Right atrium auricular region (tissue), 2 donors: ENCODE measurements around the gene MED22. TPM values are rescaled to one million over a fixed set of nuclear protein-coding genes. Genes with fewer than 3 reads are reported as not detected.
A peak's percentile ranks its signal among the peaks of the same experiment; 100 is the strongest.

Experiments used
- DNase-seq: peaks from one replicate; pipeline ENCODE4 v3.0.0-alpha.2; 2019; ENCODE audit warnings: low spot score
- H3K27ac ChIP-seq, 2 donors: fragments of 200-600 bp; sonication (generic); 1 replicate in 1 of 2; 2 replicates in 1 of 2; pipeline ENCODE4 v1.5.1; 2016 to 2019
- H3K27me3 ChIP-seq, 2 donors: fragments of 200-600 bp; sonication (generic); one replicate each; pipeline versions ENCODE4 v1.5.1 to v1.6.0; 2017 to 2019
- H3K36me3 ChIP-seq: fragments of 200-600 bp; sonication (generic); one replicate; pipeline ENCODE4 v1.5.1; 2016
- H3K4me1 ChIP-seq, 2 donors: fragments of 200-600 bp; sonication (generic); one replicate each; pipeline versions ENCODE4 v1.5.1 to v1.6.0; 2017 to 2019
- H3K4me3 ChIP-seq, 2 donors: fragments of 200-600 bp; sonication (generic); 1 replicate in 1 of 2; 2 replicates in 1 of 2; pipeline ENCODE4 v1.5.1; 2017 to 2019; ENCODE audit warnings: mild to moderate bottlenecking in 1 of 2, moderate library complexity in 1 of 2
- H3K9me3 ChIP-seq, 2 donors: fragments of 200-600 bp; sonication (generic); one replicate each; pipeline ENCODE4 v1.5.1; 2019
- total RNA-seq, 2 donors: library from RNA; depleted of rRNA; stranded (reverse); fragments of >200 nt; gene quantifications; one replicate each; pipeline ENCODE4 v1.1.0, GENCODE V29; 2016
- TF ChIP-seq, protein P1 (sequence below), 2 donors: fragments of 200-600 bp; sonication (generic); IDR thresholded peaks; one replicate each; pipeline ENCODE4 v1.5.1; 2019; ENCODE audit warnings: antibody characterized with exemption in 2 of 2

Gene MED22
- total RNA-seq, 2 donors from 2014 or later: 15.1 to 24.6 TPM

DNA sequence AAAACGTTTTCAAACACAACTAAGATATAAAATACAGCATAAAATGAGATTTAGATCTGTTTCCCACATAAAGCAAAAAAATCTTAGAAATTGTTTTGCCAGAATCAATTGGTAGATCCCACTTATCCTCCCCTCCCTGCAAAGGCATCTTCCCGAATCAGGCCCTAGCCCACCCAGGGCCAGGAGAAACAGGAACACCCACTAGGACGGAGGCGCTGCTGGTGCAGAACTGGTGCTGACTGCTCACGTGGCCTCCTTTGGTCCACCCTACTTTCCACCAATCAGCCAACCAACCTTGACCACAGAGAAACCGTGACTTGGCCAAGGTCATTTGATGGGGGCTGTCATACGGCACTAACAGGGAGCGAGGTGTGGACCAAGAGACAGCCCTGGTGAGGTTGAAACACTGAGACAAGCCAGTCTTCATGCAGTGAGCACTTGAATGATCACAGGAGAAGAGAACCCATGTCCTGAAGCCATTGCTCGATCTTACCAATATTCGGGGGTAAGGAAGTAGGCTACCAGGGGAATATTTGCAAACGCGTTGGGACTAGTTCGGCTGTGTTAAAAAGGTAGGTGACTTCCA lies 13.7 kb upstream of the MED22 start:
- H3K36me3 ChIP-seq: peaks cover 74% of the 10 kb centered on the region

DNA sequence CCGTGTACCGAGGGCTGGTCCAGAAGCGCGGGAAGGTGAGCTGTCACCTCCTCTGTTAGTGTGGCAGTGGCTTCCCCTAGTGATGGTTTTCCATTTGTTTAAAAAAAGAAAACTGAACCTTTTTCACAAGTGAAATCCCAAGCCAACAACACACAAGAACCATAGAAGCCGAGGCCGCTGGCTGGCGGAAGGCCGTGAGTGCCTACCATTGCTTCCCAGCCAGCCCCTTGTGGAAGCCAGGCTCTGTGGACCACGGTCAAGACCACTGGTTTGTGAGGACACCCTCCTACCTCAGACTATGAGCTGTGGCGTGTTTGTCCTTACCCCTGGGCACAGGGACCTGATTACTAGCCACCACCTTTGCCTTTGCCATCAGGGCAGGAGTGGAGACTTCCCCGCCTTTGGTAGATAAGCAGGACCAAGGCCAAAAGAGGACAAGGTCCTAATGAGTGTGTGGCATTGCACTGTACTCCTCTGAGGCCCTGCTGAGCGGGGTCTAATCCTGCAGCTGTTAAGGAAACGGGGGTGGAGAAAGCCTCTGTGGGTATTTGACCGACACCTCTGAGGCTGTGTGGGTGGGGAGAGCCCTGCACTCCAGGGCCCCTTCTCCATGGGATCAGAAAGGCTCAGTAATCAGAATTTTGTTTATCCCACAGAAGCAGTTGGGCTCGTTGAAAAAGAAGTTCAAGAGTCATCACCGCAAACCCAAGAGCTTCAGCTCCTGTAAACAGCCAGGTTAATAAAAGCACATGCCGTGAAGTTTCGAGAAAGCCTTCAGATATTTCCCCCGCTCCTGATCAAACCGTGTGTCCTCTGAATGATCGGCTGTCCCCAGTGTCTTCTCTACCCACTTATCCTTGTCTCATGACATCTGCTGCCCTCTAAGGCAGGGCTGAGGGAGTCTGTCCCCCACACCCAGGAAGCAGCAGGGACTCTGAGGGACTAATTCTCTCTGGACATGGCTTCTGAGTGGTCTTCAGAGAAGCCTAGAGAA lies 12.8 kb upstream of the MED22 start:
- no peak for DNase-seq
- Histone ChIP-seq H3K9me3 (no peaks in the 10 kb centered on the region), H3K27ac (no peak overlapping the region), H3K27me3 (no peaks in the 10 kb centered on the region), H3K4me1 (peaks cover 0 to 18% of the 10 kb centered on the region in 2 donors), H3K36me3 (peaks cover 65% of the 10 kb centered on the region), H3K4me3 (no peak overlapping the region)
- TF ChIP-seq, protein P1, sequence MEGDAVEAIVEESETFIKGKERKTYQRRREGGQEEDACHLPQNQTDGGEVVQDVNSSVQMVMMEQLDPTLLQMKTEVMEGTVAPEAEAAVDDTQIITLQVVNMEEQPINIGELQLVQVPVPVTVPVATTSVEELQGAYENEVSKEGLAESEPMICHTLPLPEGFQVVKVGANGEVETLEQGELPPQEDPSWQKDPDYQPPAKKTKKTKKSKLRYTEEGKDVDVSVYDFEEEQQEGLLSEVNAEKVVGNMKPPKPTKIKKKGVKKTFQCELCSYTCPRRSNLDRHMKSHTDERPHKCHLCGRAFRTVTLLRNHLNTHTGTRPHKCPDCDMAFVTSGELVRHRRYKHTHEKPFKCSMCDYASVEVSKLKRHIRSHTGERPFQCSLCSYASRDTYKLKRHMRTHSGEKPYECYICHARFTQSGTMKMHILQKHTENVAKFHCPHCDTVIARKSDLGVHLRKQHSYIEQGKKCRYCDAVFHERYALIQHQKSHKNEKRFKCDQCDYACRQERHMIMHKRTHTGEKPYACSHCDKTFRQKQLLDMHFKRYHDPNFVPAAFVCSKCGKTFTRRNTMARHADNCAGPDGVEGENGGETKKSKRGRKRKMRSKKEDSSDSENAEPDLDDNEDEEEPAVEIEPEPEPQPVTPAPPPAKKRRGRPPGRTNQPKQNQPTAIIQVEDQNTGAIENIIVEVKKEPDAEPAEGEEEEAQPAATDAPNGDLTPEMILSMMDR (IDR thresholded peaks at IDR 0.05): no peak

More for the DNA sequence above, 13.7 kb upstream of the MED22 start:
- no peak overlapping the region for H3K27ac ChIP-seq
- H3K9me3 ChIP-seq: no peaks in the 10 kb centered on the region
- H3K27me3 ChIP-seq: no peaks in the 10 kb centered on the region
- peaks cover 0 to 15% of the 10 kb centered on the region in 2 donors for H3K4me1 ChIP-seq
- TF ChIP-seq, protein P1 (IDR thresholded peaks at IDR 0.05): no peak
- DNase-seq: no peak
- H3K4me3 ChIP-seq: no peak overlapping the region

DNA sequence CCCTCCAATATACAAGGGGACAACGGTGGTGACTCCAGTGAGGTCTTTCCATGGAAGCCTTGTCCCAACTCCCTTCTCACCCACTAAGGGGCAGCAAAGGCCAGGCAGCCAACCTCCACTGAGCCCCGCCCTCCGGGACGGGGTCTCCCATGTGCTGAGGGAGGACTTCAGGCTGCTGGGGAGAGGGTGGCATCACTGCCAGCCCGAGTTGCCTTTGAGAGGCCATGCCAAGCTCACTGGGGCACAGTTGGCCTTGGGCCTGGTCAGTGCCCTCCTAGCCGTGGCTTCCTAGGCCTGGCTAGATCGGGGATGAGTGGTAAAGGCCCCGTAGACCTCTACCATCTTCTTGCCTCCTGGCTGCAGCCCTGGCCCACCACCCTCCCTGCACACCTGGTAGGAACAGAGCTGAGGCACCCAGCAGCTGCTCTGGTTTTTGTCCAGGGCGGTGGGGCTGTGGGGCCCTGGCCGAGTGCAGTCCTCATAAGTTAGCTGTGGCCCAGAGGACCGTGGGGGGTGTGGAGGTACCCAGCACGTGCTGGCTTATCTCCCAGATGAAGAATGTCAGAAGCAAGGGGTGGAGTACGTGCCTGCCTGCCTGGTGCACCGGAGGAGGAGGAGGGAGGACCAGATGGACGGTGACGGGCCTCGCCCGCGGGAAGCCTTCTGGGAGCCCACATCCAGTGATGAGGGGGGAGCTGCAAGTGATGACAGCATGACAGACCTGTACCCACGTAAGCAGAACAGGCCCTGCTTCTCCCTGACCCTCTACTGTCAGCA lies 11.7 kb upstream of the MED22 start:
- Histone ChIP-seq H3K4me1 (peaks cover 0 to 27% of the 10 kb centered on the region in 2 donors), H3K27me3 (no peaks in the 10 kb centered on the region), H3K9me3 (no peaks in the 10 kb centered on the region), H3K36me3 (peaks cover 54% of the 10 kb centered on the region), H3K4me3 (no peak overlapping the region), H3K27ac (no peak overlapping the region)
- TF ChIP-seq, protein P1 (IDR thresholded peaks at IDR 0.05): peak in 1 of 2 donors; percentile 42
- DNase-seq: no peak

DNA sequence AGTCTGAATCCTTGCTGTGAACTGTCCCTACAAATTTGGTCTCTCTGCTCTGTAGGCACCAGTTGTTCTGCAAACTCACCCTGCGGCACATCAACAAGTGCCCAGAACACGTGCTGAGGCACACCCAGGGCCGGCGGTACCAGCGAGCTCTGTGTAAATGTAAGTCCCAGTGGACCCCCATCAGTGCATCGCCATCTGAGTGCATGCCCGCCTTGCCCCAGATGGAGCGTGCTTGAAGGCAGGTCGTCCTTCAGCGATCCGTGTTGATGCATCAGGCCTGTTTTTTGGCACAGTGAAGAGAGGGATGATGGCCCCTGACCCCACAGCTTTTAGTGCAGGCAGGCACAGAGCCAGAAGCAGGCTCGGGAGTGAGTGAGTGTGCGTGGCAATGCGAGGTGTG lies 9.7 kb upstream of the MED22 start:
- DNase-seq: no peak

More for the DNA sequence above, 9.7 kb upstream of the MED22 start:
- Histone ChIP-seq H3K27ac (no peak overlapping the region), H3K4me3 (no peak overlapping the region), H3K27me3 (no peaks in the 10 kb centered on the region), H3K36me3 (peaks cover 43% of the 10 kb centered on the region), H3K4me1 (peaks cover 0 to 27% of the 10 kb centered on the region in 2 donors), H3K9me3 (no peaks in the 10 kb centered on the region)
- TF ChIP-seq, protein P1 (IDR thresholded peaks at IDR 0.05): no peak
